ENCODE results near the gene MEIS2. TPM values are rescaled to one million over a fixed set of nuclear protein-coding genes. Genes with fewer than 3 reads are reported as not detected.
A peak's percentile ranks its signal among the peaks of the same experiment; 100 is the strongest.

Gene MEIS2
- total and polyA plus RNA-seq, 12 donors = 36.2 to 139 (median 74.8) TPM

DNA sequence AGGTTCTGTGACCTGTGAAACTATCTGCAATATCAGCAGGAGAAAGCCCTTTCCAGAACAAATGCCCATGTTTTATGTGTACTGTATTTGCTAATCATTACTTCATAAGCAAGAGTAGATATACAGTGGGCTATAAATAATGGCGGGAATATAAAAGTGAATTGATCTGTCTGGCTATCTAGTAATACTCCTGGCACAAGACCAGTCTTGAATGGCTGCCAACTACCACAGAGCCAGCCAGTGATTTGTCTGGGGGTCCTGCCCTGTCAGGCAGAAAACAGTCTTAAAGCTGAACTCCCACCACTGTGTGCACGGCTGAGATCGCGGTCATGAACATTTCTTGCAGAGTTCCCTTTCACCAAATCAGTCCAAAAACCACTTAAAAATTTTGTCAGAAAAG, 176.3 kb downstream of the MEIS2 start:
- 68 to 80% (median 74%) methylated on average over 4 of the region's 4 CpGs for WGBS, 4 donors
- no peak for DNase-seq
- intact Hi-C loops (cut with DNase I) = no loop called here
- Histone ChIP-seq H3K4me3 (no peak overlapping the region), H3K4me1 (replicated peaks in 1 of 2) (peaks cover 11 to 43% of the 10 kb centered on the region in 2 donors), H3K36me3 (replicated peaks in 1 of 2) (no peaks in the 10 kb centered on the region), H3K27me3 (no peaks in the 10 kb centered on the region), H3K27ac (peak overlapping the region in 1 of 5 donors; percentile 1), H3K9me3 (replicated peaks in 1 of 3) (no peaks in the 10 kb centered on the region)
- no peak for TF ChIP-seq POLR2A (IDR thresholded peaks at IDR 0.05)
- TF ChIP-seq, protein P1, sequence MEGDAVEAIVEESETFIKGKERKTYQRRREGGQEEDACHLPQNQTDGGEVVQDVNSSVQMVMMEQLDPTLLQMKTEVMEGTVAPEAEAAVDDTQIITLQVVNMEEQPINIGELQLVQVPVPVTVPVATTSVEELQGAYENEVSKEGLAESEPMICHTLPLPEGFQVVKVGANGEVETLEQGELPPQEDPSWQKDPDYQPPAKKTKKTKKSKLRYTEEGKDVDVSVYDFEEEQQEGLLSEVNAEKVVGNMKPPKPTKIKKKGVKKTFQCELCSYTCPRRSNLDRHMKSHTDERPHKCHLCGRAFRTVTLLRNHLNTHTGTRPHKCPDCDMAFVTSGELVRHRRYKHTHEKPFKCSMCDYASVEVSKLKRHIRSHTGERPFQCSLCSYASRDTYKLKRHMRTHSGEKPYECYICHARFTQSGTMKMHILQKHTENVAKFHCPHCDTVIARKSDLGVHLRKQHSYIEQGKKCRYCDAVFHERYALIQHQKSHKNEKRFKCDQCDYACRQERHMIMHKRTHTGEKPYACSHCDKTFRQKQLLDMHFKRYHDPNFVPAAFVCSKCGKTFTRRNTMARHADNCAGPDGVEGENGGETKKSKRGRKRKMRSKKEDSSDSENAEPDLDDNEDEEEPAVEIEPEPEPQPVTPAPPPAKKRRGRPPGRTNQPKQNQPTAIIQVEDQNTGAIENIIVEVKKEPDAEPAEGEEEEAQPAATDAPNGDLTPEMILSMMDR (IDR thresholded peaks at IDR 0.05) = no peak

DNA sequence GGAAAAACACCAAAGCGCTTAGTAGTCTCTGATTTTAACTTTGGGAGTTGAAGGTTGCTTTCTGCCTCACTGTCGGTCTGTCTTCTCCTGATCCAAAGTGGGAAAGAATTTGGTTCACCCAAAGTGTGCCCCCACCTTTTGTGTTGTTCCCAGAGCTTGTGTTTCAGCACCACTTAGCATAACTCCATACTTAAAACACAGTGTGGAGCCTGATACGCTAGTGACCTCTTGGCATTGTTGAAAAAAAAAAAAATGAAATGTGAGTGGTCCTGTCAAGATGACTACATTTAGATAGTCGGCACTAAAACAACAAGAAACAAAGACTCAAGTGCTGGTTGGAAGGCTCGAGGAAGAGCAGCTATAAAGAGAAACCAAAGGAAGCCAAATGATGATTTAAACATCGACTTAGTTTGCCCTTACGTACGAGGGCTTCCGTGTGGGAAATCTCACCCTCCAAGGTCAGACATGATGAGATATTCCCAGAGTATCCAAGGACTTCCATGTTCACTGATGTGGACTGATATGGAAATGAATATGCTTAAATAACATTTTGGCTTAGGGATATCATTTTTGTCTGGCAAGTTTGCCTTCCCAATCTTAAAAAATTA, 178.8 kb downstream of the MEIS2 start:
- peaks cover 10 to 49% of the 10 kb centered on the region in 2 donors for H3K4me1 ChIP-seq (replicated peaks in 1 of 2)
- no peaks in the 10 kb centered on the region for H3K36me3 ChIP-seq (replicated peaks in 1 of 2)
- no peaks in the 10 kb centered on the region for H3K27me3 ChIP-seq
- intact Hi-C loops (cut with DNase I) = no loop called here
- TF ChIP-seq, protein P1 (IDR thresholded peaks at IDR 0.05) = no peak
- no peak for DNase-seq
- peak overlapping the region in 2 of 5 donors; percentile 41 to 46 for H3K27ac ChIP-seq
- 41 to 51% (median 43%) methylated on average over 9 of the region's 9 CpGs for WGBS, 4 donors
- peak overlapping the region in 1 of 4 donors; percentile 10 for H3K4me3 ChIP-seq
- no peaks in the 10 kb centered on the region for H3K9me3 ChIP-seq (replicated peaks in 1 of 3)

DNA sequence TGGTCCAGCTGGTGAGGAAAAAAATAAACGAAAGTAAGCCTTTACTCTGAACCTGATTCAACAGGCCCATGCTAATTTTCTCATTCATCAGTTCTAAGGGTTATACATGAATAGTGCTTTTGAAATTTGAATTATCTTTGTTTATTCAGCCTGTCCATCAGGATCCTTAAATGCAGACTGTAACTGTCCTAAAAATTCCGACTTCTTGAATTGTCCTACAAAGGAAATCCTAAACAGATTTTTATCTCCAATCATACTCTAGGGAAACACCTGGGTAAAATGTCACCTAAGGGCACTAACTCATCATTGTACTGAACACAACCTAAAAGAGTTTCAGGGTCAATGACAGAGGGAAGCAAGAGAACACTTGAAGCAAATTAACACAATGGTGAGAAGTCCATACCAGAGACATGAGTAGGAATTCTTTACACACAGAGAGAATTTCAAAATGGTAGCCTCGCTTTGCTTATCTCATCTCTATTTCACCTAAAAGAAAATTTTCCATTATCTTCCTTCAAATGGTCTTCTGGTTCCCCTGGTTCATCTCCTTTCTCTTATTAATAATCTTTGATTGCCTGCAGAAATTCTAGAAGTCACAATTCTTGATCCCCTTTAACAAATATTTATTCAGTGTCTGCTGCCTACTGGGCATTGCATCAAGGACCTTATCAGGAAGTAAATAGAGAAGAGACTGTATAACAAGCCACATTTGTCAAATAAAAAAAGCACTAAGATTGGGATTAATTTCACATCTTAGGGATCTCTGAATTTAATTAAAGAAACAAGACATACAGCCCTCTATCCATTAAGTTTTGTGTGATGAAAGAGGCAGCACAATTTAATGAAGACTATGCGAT, 182.7 kb downstream of the MEIS2 start:
- no peaks in the 10 kb centered on the region for H3K36me3 ChIP-seq (replicated peaks in 1 of 2)
- H3K4me1 ChIP-seq (replicated peaks in 1 of 2) = peaks cover 12 to 54% of the 10 kb centered on the region in 2 donors
- H3K27me3 ChIP-seq = no peaks in the 10 kb centered on the region
- DNase-seq = no peak
- TF ChIP-seq POLR2A (IDR thresholded peaks at IDR 0.05) = no peak
- TF ChIP-seq, protein P1 (IDR thresholded peaks at IDR 0.05) = no peak
- H3K4me3 ChIP-seq = no peak overlapping the region
- WGBS, 4 donors = 78 to 83% (median 82%) methylated on average over 4 of the region's 4 CpGs
- intact Hi-C loops (cut with DNase I) = no loop called here
- no peaks in the 10 kb centered on the region for H3K9me3 ChIP-seq (replicated peaks in 1 of 3)
- H3K27ac ChIP-seq = no peak overlapping the region

DNA sequence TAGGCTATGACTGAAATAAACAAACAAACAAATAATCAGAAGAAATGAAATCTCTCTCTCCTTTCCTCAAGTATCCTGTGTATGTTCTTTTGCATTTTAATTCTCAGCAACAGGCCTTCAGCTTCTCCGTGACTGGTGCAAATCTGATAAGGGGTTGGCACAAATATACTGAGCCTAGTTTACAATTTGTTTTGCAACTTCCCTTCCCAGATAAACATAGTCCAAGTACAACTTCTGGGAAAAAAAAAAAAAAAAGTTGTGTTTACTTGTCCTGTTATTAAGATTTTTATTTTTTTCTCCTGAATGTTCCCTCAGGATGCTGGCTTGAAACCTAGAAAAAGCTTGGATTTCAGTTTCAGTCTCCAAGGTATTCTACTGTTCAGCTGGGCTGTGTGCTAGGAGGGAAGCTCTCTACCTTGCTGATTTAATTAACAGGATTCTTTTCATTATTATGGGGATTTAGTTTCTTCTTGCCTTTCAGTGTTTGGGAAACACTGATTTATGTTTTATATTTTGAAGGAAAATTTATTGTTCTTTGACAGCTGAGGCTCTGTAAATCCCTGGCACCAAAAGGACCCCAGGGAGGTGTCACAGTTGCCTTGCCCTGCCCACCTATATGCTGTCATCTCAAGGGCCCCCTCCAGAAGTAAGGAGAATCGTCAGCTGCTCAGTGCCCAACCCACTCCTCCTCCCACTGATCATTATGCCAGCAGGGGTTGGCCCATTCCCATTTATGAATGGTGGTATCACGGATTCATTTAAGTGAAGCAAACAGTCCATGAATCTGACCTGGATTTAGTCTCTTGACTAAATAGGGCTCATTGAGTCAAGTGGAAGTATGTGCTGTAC, 185.2 kb downstream of the MEIS2 start:
- peak in 3 of 7 donors; percentile 25 to 42 (median 41) for DNase-seq
- TF ChIP-seq, protein P1 (IDR thresholded peaks at IDR 0.05) = no peak
- no peak for TF ChIP-seq POLR2A (IDR thresholded peaks at IDR 0.05)
- intact Hi-C loops (cut with DNase I) = no loop called here
- Histone ChIP-seq H3K4me1 (replicated peaks in 1 of 2) (peaks cover 20 to 53% of the 10 kb centered on the region in 2 donors), H3K27ac (peak overlapping the region; percentile 18 to 78 (median 42)), H3K36me3 (replicated peaks in 1 of 2) (no peaks in the 10 kb centered on the region), H3K27me3 (no peaks in the 10 kb centered on the region), H3K9me3 (replicated peaks in 1 of 3) (no peaks in the 10 kb centered on the region), H3K4me3 (peak overlapping the region in 1 of 4 donors; percentile 7)
- WGBS, 4 donors = 36 to 51% (median 39%) methylated on average over 3 of the region's 3 CpGs

All from adrenal gland (tissue), 12 donors.